Endodermal cell (in vitro differentiated cells): Measurements from ENCODE around the gene CEP44. TPM values are rescaled to one million over a fixed set of nuclear protein-coding genes. Genes with fewer than 3 reads are reported as not detected.

Source experiments
- DNase-seq: peaks from one replicate; pipeline ENCODE4 v3.0.0-alpha.2; 2017
- H3K27ac ChIP-seq: 2 replicates; pipeline ENCODE4 v1.5.1; 2013; ENCODE audit warnings: mild to moderate bottlenecking, low read depth, low read length, moderate library complexity
- H3K27me3 ChIP-seq: 2 replicates; pipeline ENCODE4 v1.6.1; 2013; ENCODE audit warnings: mild to moderate bottlenecking, low read length, moderate library complexity; ENCODE audit not compliant: insufficient read depth, control insufficient read depth, poor library complexity, severe bottlenecking
- H3K36me3 ChIP-seq: 2 replicates; pipeline ENCODE4 v1.7.0; 2013; ENCODE audit warnings: mild to moderate bottlenecking, low read length, moderate library complexity; ENCODE audit not compliant: control insufficient read depth, insufficient read depth
- H3K4me1 ChIP-seq: one replicate; pipeline ENCODE4 v1.7.0; 2013; ENCODE audit warnings: low read length; ENCODE audit not compliant: control insufficient read depth, insufficient read depth
- H3K4me3 ChIP-seq: 2 replicates; pipeline ENCODE4 v1.5.1; 2013; ENCODE audit warnings: mild to moderate bottlenecking, low read length, moderate library complexity
- H3K9ac ChIP-seq: 2 replicates; pipeline ENCODE4 v1.6.1; 2013; ENCODE audit warnings: mild to moderate bottlenecking, low read length, moderate library complexity; ENCODE audit not compliant: poor library complexity, severe bottlenecking; ENCODE audit errors: extremely low read depth
- H3K9me3 ChIP-seq: 2 replicates; pipeline ENCODE4 v1.6.1; 2013; ENCODE audit warnings: mild to moderate bottlenecking, low read length, moderate library complexity; ENCODE audit not compliant: control insufficient read depth
- H3K27ac Mint-ChIP-seq: 2 replicates; pipeline ENCODE4 v1.8.0; 2020; ENCODE audit warnings: mixed read lengths
- H3K27me3 Mint-ChIP-seq: 2 replicates; pipeline ENCODE4 v1.8.0; 2021; ENCODE audit warnings: mild to moderate bottlenecking, mixed read lengths; ENCODE audit not compliant: insufficient read depth
- H3K36me3 Mint-ChIP-seq: 2 replicates; pipeline ENCODE4 v1.8.0; 2020; ENCODE audit warnings: low read depth, mixed read lengths
- H3K4me1 Mint-ChIP-seq: 2 replicates; pipeline ENCODE4 v1.8.0; 2020; ENCODE audit warnings: mixed read lengths
- H3K4me3 Mint-ChIP-seq: 2 replicates; pipeline ENCODE4 v1.8.0; 2020; ENCODE audit warnings: mild to moderate bottlenecking, moderate library complexity, mixed read lengths
- H3K9me3 Mint-ChIP-seq: 2 replicates; pipeline ENCODE4 v1.8.0; 2020; ENCODE audit warnings: mild to moderate bottlenecking, mixed read lengths
- CTCF ChIP-seq: fragments of 200-600 bp; sonication (generic); conservative IDR thresholded peaks from 2 replicates; pipeline ENCODE4 v1.5.0; 2021; ENCODE audit warnings: antibody characterized with exemption, mild to moderate bottlenecking
- whole genome bisulfite sequencing, 2 experiments: methylation state at CpG; one replicate each; pipeline versions ENCODE4 v1.1.5 to v1.1.7; 2013; ENCODE audit warnings: missing lambda C conversion rate in 2 of 2, mixed read lengths in 1 of 2; ENCODE audit not compliant: insufficient coverage in 1 of 2, insufficient read length in 1 of 2; 5-methylcytosine and 5-hydroxymethylcytosine counted together
- total RNA-seq, 2 donors: library from RNA; stranded (reverse); fragmentation: NEBNext Ultra II Directional in 1 of 2; extraction: Animal tissue kit (Norgen Biotek cat#: 25700) in 1 of 2; gene quantifications; 2 replicates in 1 of 2; 3 replicates in 1 of 2; pipeline ENCODE4 v1.2.1, GENCODE V29; 2021

CEP44 gene
- total RNA-seq, 2 donors from 2014 or later: 21.5 to 24.9 TPM

GRCh38 chr4:174303687-174304086 lies 20.0 kb downstream of the CEP44 start:
- Histone ChIP-seq H3K4me3 (no peak overlapping the region), H3K9ac (no peak overlapping the region), H3K27me3 (no peaks in the 10 kb centered on the region), H3K4me1 (no peaks in the 10 kb centered on the region), H3K9me3 (no peaks in the 10 kb centered on the region), H3K27ac (no peak overlapping the region), H3K36me3 (peaks cover 47% of the 10 kb centered on the region)
- WGBS, 2 experiments: 100% methylated on average over 1 of the region's 1 CpG; no CpG with 5 or more reads in 1 of the 2 experiments
- H3K4me3 Mint-ChIP-seq: no peak overlapping the region
- no peak overlapping the region for H3K27ac Mint-ChIP-seq
- TF ChIP-seq CTCF: no peak
- H3K27me3 Mint-ChIP-seq: no peaks in the 10 kb centered on the region
- no peaks in the 10 kb centered on the region for H3K9me3 Mint-ChIP-seq
- H3K4me1 Mint-ChIP-seq: peaks cover 2% of the 10 kb centered on the region
- peaks cover 22% of the 10 kb centered on the region for H3K36me3 Mint-ChIP-seq
- DNase-seq: no peak

- Histone ChIP-seq H3K36me3 (peaks cover 46% of the 10 kb centered on the region), H3K27ac (no peak overlapping the region), H3K4me3 (no peak overlapping the region), H3K9me3 (no peaks in the 10 kb centered on the region), H3K4me1 (no peaks in the 10 kb centered on the region), H3K9ac (no peak overlapping the region), H3K27me3 (no peaks in the 10 kb centered on the region)
- Mint-ChIP-seq H3K4me1 (peaks cover 2% of the 10 kb centered on the region), H3K27me3 (no peaks in the 10 kb centered on the region), H3K9me3 (no peaks in the 10 kb centered on the region), H3K27ac (no peak overlapping the region), H3K36me3 (peaks cover 25% of the 10 kb centered on the region), H3K4me3 (no peak overlapping the region)
- no peak for DNase-seq
- 100% methylated on average over 1 of the region's 1 CpG; no CpG with 5 or more reads in 1 of the 2 experiments for WGBS, 2 experiments
- TF ChIP-seq CTCF: no peak
Measured at GRCh38 chr4:174304664-174305063, 21.0 kb downstream of the CEP44 start.

GRCh38 chr4:174305961-174306360 lies 22.2 kb downstream of the CEP44 start:
- no peak overlapping the region for H3K27ac Mint-ChIP-seq
- Histone ChIP-seq H3K27ac (no peak overlapping the region), H3K9ac (no peak overlapping the region), H3K4me1 (no peaks in the 10 kb centered on the region), H3K4me3 (no peak overlapping the region), H3K36me3 (peaks cover 37% of the 10 kb centered on the region), H3K9me3 (no peaks in the 10 kb centered on the region), H3K27me3 (no peaks in the 10 kb centered on the region)
- no peak for DNase-seq
- H3K4me1 Mint-ChIP-seq: peaks cover 2% of the 10 kb centered on the region
- no peak overlapping the region for H3K4me3 Mint-ChIP-seq
- TF ChIP-seq CTCF: no peak
- peaks cover 21% of the 10 kb centered on the region for H3K36me3 Mint-ChIP-seq
- no peaks in the 10 kb centered on the region for H3K9me3 Mint-ChIP-seq
- no peaks in the 10 kb centered on the region for H3K27me3 Mint-ChIP-seq
- 87 to 100% methylated on average over 2 to 3 of the region's 3 CpGs for WGBS, 2 experiments
